A673 (cell line): ENCODE results near the gene RFXAP. TPM values are rescaled to one million over a fixed set of nuclear protein-coding genes. Genes with fewer than 3 reads are reported as not detected.

Experiments
- BruUV-seq: library from RNA; stranded (reverse); fragments of 400-500 nt; replicated peaks from 2 replicates; lab custom pipeline; 2021; lab: Mats Ljungman, UMichigan
- CTCF ChIA-PET: fragments of 300-600 bp; sonication (Branson Sonifier 250); formaldehyde crosslinking; loops from one replicate; lab custom pipeline; 2022; ENCODE audit warnings: antibody characterized with exemption; lab: Charles Lee
- POLR2A ChIA-PET: fragments of 300-600 bp; sonication (Branson Sonifier 250); formaldehyde crosslinking; loops from one replicate; lab custom pipeline; 2022; ENCODE audit warnings: antibody characterized with exemption; ENCODE audit not compliant: low non-redundant PET; lab: Charles Lee
- DNase-seq: peaks from one replicate; pipeline ENCODE4 v3.0.0-alpha.2; 2015; ENCODE audit warnings: low spot score
- H3K27ac ChIP-seq: fragments of 200-600 bp; sonication (generic); 2 replicates; pipeline ENCODE4 v1.5.1; 2016; ENCODE audit warnings: mixed run types, low read depth, mild to moderate bottlenecking, mixed read lengths, antibody characterized with exemption, low read length; ENCODE audit not compliant: poor library complexity, severe bottlenecking
- H3K27me3 ChIP-seq: fragments of 200-600 bp; sonication (generic); replicated peaks from 2 replicates; pipeline ENCODE4 v1.6.1; 2017; ENCODE audit warnings: mixed run types, low read depth, mild to moderate bottlenecking, mixed read lengths, antibody characterized with exemption, low read length; ENCODE audit not compliant: insufficient read depth, poor library complexity
- H3K36me3 ChIP-seq: fragments of 200-600 bp; sonication (generic); 2 replicates; pipeline ENCODE4 v1.6.1; 2016; ENCODE audit warnings: mixed run types, mild to moderate bottlenecking, mixed read lengths, antibody characterized with exemption, low read length; ENCODE audit not compliant: insufficient read depth, poor library complexity, severe bottlenecking
- H3K4me1 ChIP-seq: fragments of 200-600 bp; sonication (generic); 2 replicates; pipeline ENCODE4 v1.6.1; 2017; ENCODE audit warnings: mixed run types, mild to moderate bottlenecking, mixed read lengths, antibody characterized with exemption, low read length; ENCODE audit not compliant: insufficient read depth, poor library complexity, severe bottlenecking
- H3K4me3 ChIP-seq: fragments of 200-600 bp; sonication (generic); 2 replicates; pipeline ENCODE4 v1.5.1; 2016; ENCODE audit warnings: low read depth, mixed run types, mild to moderate bottlenecking, mixed read lengths, low read length; ENCODE audit not compliant: poor library complexity, severe bottlenecking
- H3K9me3 ChIP-seq: fragments of 200-600 bp; sonication (generic); 2 replicates; pipeline ENCODE4 v1.6.1; 2016; ENCODE audit warnings: mixed run types, low read depth, mild to moderate bottlenecking, mixed read lengths, antibody characterized with exemption, low read length; ENCODE audit not compliant: poor library complexity, severe bottlenecking
- CTCF ChIP-seq: fragments of 300-800, 200-600 bp; sonication (generic); conservative IDR thresholded peaks from 2 replicates; pipeline ENCODE4 v1.5.1; 2017; ENCODE audit warnings: low read depth, mild to moderate bottlenecking, antibody characterized with exemption, low read length, moderate library complexity, mixed read lengths
- EZH2 ChIP-seq: fragments of 200-600 bp; sonication (generic); IDR thresholded peaks from 2 replicates; pipeline ENCODE4 v1.6.1; 2017; ENCODE audit warnings: borderline replicate concordance, low read depth, mild to moderate bottlenecking, mixed read lengths, antibody characterized with exemption, low read length; ENCODE audit not compliant: poor library complexity, severe bottlenecking
- intact Hi-C: fragments of 100-400 bp; cut with micrococcal nuclease; formaldehyde crosslinking; loops from one replicate; pipeline ENCODE4 v1.10.0; 2022; ENCODE audit not compliant: unreplicated experiment
- total RNA-seq: library from RNA; stranded (reverse); gene quantifications from 2 replicates; pipeline ENCODE4 v1.2.3, GENCODE V29; 2021

The RFXAP gene
- total RNA-seq, 1 experiment from 2014 or later: 29.2 TPM

GRCh38 chr13:36789061-36789460 is 30.0 kb upstream of the RFXAP start:
- intact Hi-C loops: no loop called here
- H3K4me3 ChIP-seq: no peak overlapping the region
- ChIA-PET POLR2A (no interaction called here), CTCF (no interaction called here)
- H3K9me3 ChIP-seq: no peaks in the 10 kb centered on the region
- DNase-seq: no peak
- H3K4me1 ChIP-seq: no peaks in the 10 kb centered on the region
- no peaks in the 10 kb centered on the region for H3K36me3 ChIP-seq
- no peak for TF ChIP-seq EZH2
- TF ChIP-seq CTCF: no peak
- no peak overlapping the region for H3K27ac ChIP-seq
- no TSS peak for BruUV-seq
- no peaks in the 10 kb centered on the region for H3K27me3 ChIP-seq

GRCh38 chr13:36789730-36790129 is 29.3 kb upstream of the RFXAP start:
- no peaks in the 10 kb centered on the region for H3K9me3 ChIP-seq

GRCh38 chr13:36794706-36795105 is 24.3 kb upstream of the RFXAP start:
- Histone ChIP-seq H3K36me3 (no peaks in the 10 kb centered on the region), H3K27me3 (no peaks in the 10 kb centered on the region), H3K4me3 (no peak overlapping the region), H3K4me1 (no peaks in the 10 kb centered on the region), H3K27ac (no peak overlapping the region), H3K9me3 (no peaks in the 10 kb centered on the region)
- BruUV-seq: no TSS peak
- CTCF ChIA-PET: no interaction called here
- intact Hi-C loops: no loop called here
- POLR2A ChIA-PET: no interaction called here
- DNase-seq: no peak
- TF ChIP-seq CTCF: no peak

More at GRCh38 chr13:36789730-36790129, 29.3 kb upstream of the RFXAP start:
- H3K4me3 ChIP-seq: no peak overlapping the region
- no peaks in the 10 kb centered on the region for H3K27me3 ChIP-seq
- no peak overlapping the region for H3K27ac ChIP-seq
- BruUV-seq: no TSS peak
- intact Hi-C loops: no loop called here
- no peak for DNase-seq
- no peak for TF ChIP-seq CTCF
- no peak for TF ChIP-seq EZH2
- ChIA-PET POLR2A (no interaction called here), CTCF (no interaction called here)
- no peaks in the 10 kb centered on the region for H3K4me1 ChIP-seq
- no peaks in the 10 kb centered on the region for H3K36me3 ChIP-seq
